GM12878 (cell line): ENCODE measurements around the gene EIF2B1. TPM values are rescaled to one million over a fixed set of nuclear protein-coding genes. Genes with fewer than 3 reads are reported as not detected.
A peak's percentile ranks its signal among the peaks of the same experiment; 100 is the strongest.

ENCODE experiments used
- ATAC-seq: fragments of 200-7000 bp; cut with Tn5 transposase; 3 replicates; pipeline ENCODE4 v1.9.1; 2020; ENCODE audit warnings: mild to moderate bottlenecking, moderate library complexity
- BruUV-seq: library from RNA; stranded (reverse); fragments of 400-500 nt; replicated peaks from 2 replicates; lab custom pipeline; 2021; lab: Mats Ljungman, UMichigan
- CTCF ChIA-PET: fragments of 300-600 bp; sonication (Branson Sonifier 250); formaldehyde crosslinking; extraction: SDS; loops from one replicate; lab custom pipeline; 2021; ENCODE audit warnings: inconsistent platforms; lab: Yijun Ruan, JAX
- POLR2A ChIA-PET: fragments of 350-600 bp; formaldehyde crosslinking; extraction: SDS; loops from one replicate; lab custom pipeline; 2021; ENCODE audit warnings: inconsistent platforms; lab: Charles Lee
- RAD21 ChIA-PET: fragments of 300-600 bp; sonication (Branson Sonifier 250); formaldehyde crosslinking; loops from one replicate; lab custom pipeline; 2023; ENCODE audit warnings: antibody characterized with exemption; ENCODE audit not compliant: unreplicated experiment; lab: Charles Lee
- SMC1A ChIA-PET: fragments of 300-600 bp; sonication (Branson Sonifier 250); formaldehyde crosslinking; loops from one replicate; lab custom pipeline; 2023; ENCODE audit not compliant: unreplicated experiment, uncharacterized antibody; lab: Charles Lee
- DNase-seq: peaks from one replicate; pipeline ENCODE4 v3.0.0-alpha.2; 2011; ENCODE audit warnings: low read depth, low spot score
- FAIRE-seq: peaks from 3 replicates; lab custom pipeline; 2011; peaks lifted over from hg19 to GRCh38; lab: Jason Lieb, UNC
- H2AFZ ChIP-seq: 2 replicates; pipeline ENCODE4 v1.6.0; 2011; ENCODE audit warnings: low read depth, low read length, control low read depth; ENCODE audit not compliant: control insufficient read depth
- H3K27ac ChIP-seq: 2 replicates; pipeline ENCODE4 v1.5.1; 2011; ENCODE audit warnings: control low read depth; ENCODE audit not compliant: control insufficient read depth, insufficient read depth
- H3K27me3 ChIP-seq, 2 experiments: replicated peaks in 1 of 2; 2 replicates each; pipeline versions ENCODE4 v1.6.0 to v1.6.1; 2011; ENCODE audit warnings: low read length in 1 of 2; ENCODE audit not compliant: control insufficient read depth in 2 of 2, insufficient read depth in 2 of 2
- H3K36me3 ChIP-seq, 2 experiments: 2 replicates each; pipeline ENCODE4 v1.5.1; 2011; ENCODE audit warnings: low read length in 1 of 2; ENCODE audit not compliant: control insufficient read depth in 2 of 2, insufficient read depth in 2 of 2
- H3K4me1 ChIP-seq: 2 replicates; pipeline ENCODE4 v1.6.1; 2011; ENCODE audit warnings: mild to moderate bottlenecking, low read length, moderate library complexity, mixed read lengths; ENCODE audit not compliant: control insufficient read depth, insufficient read depth
- H3K4me2 ChIP-seq: 2 replicates; pipeline ENCODE4 v1.6.0; 2011; ENCODE audit warnings: control low read depth; ENCODE audit not compliant: control insufficient read depth, insufficient read depth
- H3K4me3 ChIP-seq: fragments of 200-600 bp; sonication (generic); 2 replicates; pipeline ENCODE4 v1.5.1; 2016
- H3K79me2 ChIP-seq: 2 replicates; pipeline ENCODE4 v1.6.0; 2011; ENCODE audit warnings: low read length; ENCODE audit not compliant: control insufficient read depth, insufficient read depth
- H3K9ac ChIP-seq: 2 replicates; pipeline ENCODE4 v1.8.0; 2011; ENCODE audit warnings: low read length, control low read depth, mixed read lengths; ENCODE audit not compliant: control insufficient read depth, insufficient read depth
- H3K9me3 ChIP-seq: replicated peaks from 3 replicates; pipeline ENCODE4 v1.5.1; 2011; ENCODE audit warnings: mild to moderate bottlenecking, low read length; ENCODE audit not compliant: control insufficient read depth, insufficient read depth
- H4K20me1 ChIP-seq: 2 replicates; pipeline ENCODE4 v1.6.0; 2011; ENCODE audit not compliant: control insufficient read depth, insufficient read depth
- EP300 ChIP-seq, 2 experiments: fragments of 150-350 bp in 1 of 2; IDR thresholded peaks; 2 replicates each; pipeline ENCODE4 v1.6.1; 2011 to 2012; ENCODE audit warnings: low read depth in 2 of 2, low read length in 2 of 2, borderline replicate concordance in 1 of 2, improper control_type of control experiment in 1 of 2, inconsistent platforms in 1 of 2; ENCODE audit not compliant: control insufficient read depth in 1 of 2
- JUNB ChIP-seq: IDR thresholded peaks from 2 replicates; pipeline ENCODE4 v1.6.1; 2016; ENCODE audit warnings: antibody characterized with exemption, mild to moderate bottlenecking
- MYB ChIP-seq: fragments of 150-350 bp; IDR thresholded peaks from 2 replicates; pipeline ENCODE4 v1.6.1; 2014; ENCODE audit warnings: mild to moderate bottlenecking, low read depth, low read length, borderline replicate concordance
- PAX8 ChIP-seq: fragments of 450-650 bp; IDR thresholded peaks from 2 replicates; pipeline ENCODE4 v1.6.1; 2017; ENCODE audit warnings: mild to moderate bottlenecking, moderate library complexity
- PML ChIP-seq: IDR thresholded peaks from 2 replicates; pipeline ENCODE4 v1.6.1; 2012; ENCODE audit warnings: low read length, inconsistent platforms
- SIN3A ChIP-seq: IDR thresholded peaks from 2 replicates; pipeline ENCODE4 v1.6.1; 2012; ENCODE audit warnings: low read depth, low read length, improper control_type of control experiment
- SMC3 ChIP-seq: IDR thresholded peaks from 2 replicates; pipeline ENCODE4 v1.6.1; 2011; ENCODE audit warnings: low read length, improper control_type of control experiment, borderline replicate concordance
- SREBF1 ChIP-seq: IDR thresholded peaks from 2 replicates; pipeline ENCODE4 v1.6.1; 2012; ENCODE audit warnings: mild to moderate bottlenecking, low read length
- STAT3 ChIP-seq: IDR thresholded peaks from 2 replicates; pipeline ENCODE4 v1.6.1; 2011; ENCODE audit warnings: low read depth, low read length, improper control_type of control experiment
- ZNF217 ChIP-seq: fragments of 450-650 bp; IDR thresholded peaks from 2 replicates; pipeline ENCODE4 v1.6.1; 2017; ENCODE audit warnings: antibody characterized with exemption, mild to moderate bottlenecking
- ZNF24 ChIP-seq: fragments of 450-650 bp; IDR thresholded peaks from 2 replicates; pipeline ENCODE4 v1.6.1; 2017; ENCODE audit warnings: antibody characterized with exemption, mild to moderate bottlenecking
- WGBS: methylation state at CpG from one replicate; pipeline ENCODE4 v1.1.6; 2016; ENCODE audit warnings: low lambda C conversion rate; ENCODE audit not compliant: insufficient replicate concordance, insufficient coverage; ENCODE audit errors: missing lambda C conversion rate; 5-methylcytosine and 5-hydroxymethylcytosine counted together
- in situ Hi-C: fragments of 300-500 bp; cut with MboI; formaldehyde crosslinking; loops from 9 replicates; pipeline ENCODE4 v1.14.3; 2018; ENCODE audit warnings: mixed read lengths
- intact Hi-C: fragments of 100-400 bp; cut with micrococcal nuclease; formaldehyde crosslinking; loops from one replicate; pipeline ENCODE4 v1.14.2; 2022; ENCODE audit not compliant: unreplicated experiment
- polyA plus RNA-seq, 11 experiments: library from polyadenylated mRNA; depleted of rRNA in 4 of 11; unstranded in 6 of 11; stranded (reverse) in 5 of 11; fragments of >200 nt; fragmentation: Nextera tagmentation in 4 of 11; fragmentation: Illumina TruSeq in 1 of 11; extraction: Ambion mirVana in 4 of 11; extraction: Trizol in 1 of 11; gene quantifications; 1 replicate in 1 of 11; 2 replicates in 10 of 11; pipeline versions ENCODE4 v1.2.1 to v1.2.3, GENCODE V29; 2011 to 2016; ENCODE audit warnings: inconsistent platforms in 2 of 11, missing spikeins in 2 of 11, low read depth in 1 of 11
- total RNA-seq, 4 experiments: library from RNA; depleted of rRNA in 3 of 4; stranded (reverse); fragments of >200 nt in 3 of 4; fragmentation: Illumina TruSeq in 1 of 4; extraction: Trizol in 1 of 4; gene quantifications; 2 replicates each; pipeline versions ENCODE4 v1.2.1 to v1.2.3, GENCODE V29; 2013 to 2021
- TF ChIP-seq, protein P1 (sequence below): IDR thresholded peaks from 2 replicates; pipeline ENCODE4 v1.6.1; 2011; ENCODE audit warnings: borderline replicate concordance, low read depth, mild to moderate bottlenecking, moderate library complexity, low read length; ENCODE audit not compliant: insufficient read depth, poor library complexity, severe bottlenecking
- TF ChIP-seq, protein P2 (sequence below): IDR thresholded peaks from 2 replicates; pipeline ENCODE4 v1.6.1; 2011; ENCODE audit warnings: mild to moderate bottlenecking, low read depth, low read length, moderate library complexity; ENCODE audit not compliant: insufficient replicate concordance

The EIF2B1 gene
- total and polyA plus RNA-seq, 10 of the 15 experiments (the other 5 are each of a cell fraction or from before 2014, with no cell fraction given), result 17.6 to 131 (median 49.1) TPM

DNA sequence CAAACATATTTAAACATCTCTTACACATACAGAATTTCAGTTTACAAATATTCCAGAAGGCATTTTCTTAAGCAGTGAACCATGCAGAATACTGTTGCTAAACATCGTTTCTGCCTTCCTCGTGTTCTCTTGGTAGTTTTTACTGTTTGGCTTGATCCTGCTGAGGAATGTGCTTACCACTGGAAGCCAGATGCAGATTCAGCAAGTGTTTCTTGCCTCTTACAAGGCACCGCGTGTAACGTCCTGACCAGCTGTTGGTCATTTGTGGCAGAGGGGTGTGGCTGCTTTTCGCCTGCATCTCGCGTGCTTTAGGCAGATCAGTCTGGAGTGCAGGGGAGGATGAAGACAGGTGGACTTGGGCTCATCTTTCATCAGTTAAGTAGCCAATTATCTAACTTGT is 12.4 kb downstream of the EIF2B1 start:
- DNase-seq, result no peak
- Histone ChIP-seq H3K36me3 (peaks cover 15 to 45% of the 10 kb centered on the region in 2 experiments), H2AFZ (no peak overlapping the region), H3K27ac (no peak overlapping the region), H3K4me1 (no peaks in the 10 kb centered on the region), H4K20me1 (no peaks in the 10 kb centered on the region), H3K9ac (no peak overlapping the region), H3K4me3 (no peak overlapping the region), H3K4me2 (no peak overlapping the region), H3K27me3 (no peaks in the 10 kb centered on the region), H3K79me2 (peaks cover 1% of the 10 kb centered on the region; the same call in 1 of the 2 replicates), H3K9me3 (no peaks in the 10 kb centered on the region)
- in situ Hi-C loops, result no loop called here
- WGBS, result 82% methylated on average over 8 of the region's 8 CpGs
- ChIA-PET SMC1A (interaction anchor here (1.3 to 2.1 kb wide), 2 partner anchors 19 to 31 kb away, joined by 4 to 6 read pairs; partner anchors contain the start of gene DDX55), RAD21 (interaction anchor here (0.6 to 1.5 kb wide), 2 partner anchors 18 to 82 kb away, joined by 3 to 4 read pairs; no protein-coding TSS in a partner anchor), CTCF (interaction anchor here (1.0 to 4.6 kb wide), 3 partner anchors 10 to 30 kb away, joined by 3 to 21 read pairs (median 3); partner anchors contain the start of gene DDX55), POLR2A (interaction anchor here (1.3 to 1.9 kb wide), 2 partner anchors 10 to 351 kb away, joined by 4 to 5 read pairs; no protein-coding TSS in a partner anchor)
- no peak for FAIRE-seq
- ATAC-seq, result no peak
- intact Hi-C loops, result no loop called here
- TSS peak; percentile 65 for BruUV-seq
- TF ChIP-seq, protein P1, sequence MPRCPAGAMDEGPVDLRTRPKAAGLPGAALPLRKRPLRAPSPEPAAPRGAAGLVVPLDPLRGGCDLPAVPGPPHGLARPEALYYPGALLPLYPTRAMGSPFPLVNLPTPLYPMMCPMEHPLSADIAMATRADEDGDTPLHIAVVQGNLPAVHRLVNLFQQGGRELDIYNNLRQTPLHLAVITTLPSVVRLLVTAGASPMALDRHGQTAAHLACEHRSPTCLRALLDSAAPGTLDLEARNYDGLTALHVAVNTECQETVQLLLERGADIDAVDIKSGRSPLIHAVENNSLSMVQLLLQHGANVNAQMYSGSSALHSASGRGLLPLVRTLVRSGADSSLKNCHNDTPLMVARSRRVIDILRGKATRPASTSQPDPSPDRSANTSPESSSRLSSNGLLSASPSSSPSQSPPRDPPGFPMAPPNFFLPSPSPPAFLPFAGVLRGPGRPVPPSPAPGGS, result no peak
- TF ChIP-seq SMC3 (no peak), PML (no peak), ZNF24 (no peak), SIN3A (no peak), ZNF217 (no peak), PAX8 (no peak), MYB (no peak), STAT3 (no peak), SREBF1 (no peak), EP300 (IDR thresholded peaks at IDR 0.05; ENCODE audit: borderline replicate concordance in 1 of 2, control insufficient read depth in 1 of 2, low read depth in 2 of 2, low read length in 2 of 2) (no peak), JUNB (no peak)
- TF ChIP-seq, protein P2, sequence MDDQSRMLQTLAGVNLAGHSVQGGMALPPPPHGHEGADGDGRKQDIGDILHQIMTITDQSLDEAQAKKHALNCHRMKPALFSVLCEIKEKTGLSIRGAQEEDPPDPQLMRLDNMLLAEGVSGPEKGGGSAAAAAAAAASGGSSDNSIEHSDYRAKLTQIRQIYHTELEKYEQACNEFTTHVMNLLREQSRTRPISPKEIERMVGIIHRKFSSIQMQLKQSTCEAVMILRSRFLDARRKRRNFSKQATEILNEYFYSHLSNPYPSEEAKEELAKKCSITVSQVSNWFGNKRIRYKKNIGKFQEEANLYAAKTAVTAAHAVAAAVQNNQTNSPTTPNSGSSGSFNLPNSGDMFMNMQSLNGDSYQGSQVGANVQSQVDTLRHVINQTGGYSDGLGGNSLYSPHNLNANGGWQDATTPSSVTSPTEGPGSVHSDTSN, result no peak
